Activated CD4-positive, alpha-beta T cell treated with anti-CD3 and anti-CD28 coated beads, Interleukin-10, Interleukin-2, amounts not matched to agents 100 ng/mL and 50 ng/mL, durations not matched to agents 16 hours and 8 hours (primary cell): ENCODE results near the gene UGT1A1.
"Not testable (repeated sequence)": the region's sequence is repeated elsewhere in the genome, so short reads cannot be mapped to it uniquely, and the experiment has no call there.

Source experiments
- DNase-seq: peaks from one replicate; pipeline ENCODE4 v3.0.0-alpha.2; 2020

Gene UGT1A1

DNA sequence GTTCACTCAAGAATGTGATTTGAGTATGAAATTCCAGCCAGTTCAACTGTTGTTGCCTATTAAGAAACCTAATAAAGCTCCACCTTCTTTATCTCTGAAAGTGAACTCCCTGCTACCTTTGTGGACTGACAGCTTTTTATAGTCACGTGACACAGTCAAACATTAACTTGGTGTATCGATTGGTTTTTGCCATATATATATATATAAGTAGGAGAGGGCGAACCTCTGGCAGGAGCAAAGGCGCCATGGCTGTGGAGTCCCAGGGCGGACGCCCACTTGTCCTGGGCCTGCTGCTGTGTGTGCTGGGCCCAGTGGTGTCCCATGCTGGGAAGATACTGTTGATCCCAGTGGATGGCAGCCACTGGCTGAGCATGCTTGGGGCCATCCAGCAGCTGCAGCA is at the start of gene UGT1A1:
UGT1A1 (plus strand) TSS at position 228 of the 400 bp plus-strand sequence; CDS start at position 246, 18 bp downstream.
- no peak for DNase-seq

DNA sequence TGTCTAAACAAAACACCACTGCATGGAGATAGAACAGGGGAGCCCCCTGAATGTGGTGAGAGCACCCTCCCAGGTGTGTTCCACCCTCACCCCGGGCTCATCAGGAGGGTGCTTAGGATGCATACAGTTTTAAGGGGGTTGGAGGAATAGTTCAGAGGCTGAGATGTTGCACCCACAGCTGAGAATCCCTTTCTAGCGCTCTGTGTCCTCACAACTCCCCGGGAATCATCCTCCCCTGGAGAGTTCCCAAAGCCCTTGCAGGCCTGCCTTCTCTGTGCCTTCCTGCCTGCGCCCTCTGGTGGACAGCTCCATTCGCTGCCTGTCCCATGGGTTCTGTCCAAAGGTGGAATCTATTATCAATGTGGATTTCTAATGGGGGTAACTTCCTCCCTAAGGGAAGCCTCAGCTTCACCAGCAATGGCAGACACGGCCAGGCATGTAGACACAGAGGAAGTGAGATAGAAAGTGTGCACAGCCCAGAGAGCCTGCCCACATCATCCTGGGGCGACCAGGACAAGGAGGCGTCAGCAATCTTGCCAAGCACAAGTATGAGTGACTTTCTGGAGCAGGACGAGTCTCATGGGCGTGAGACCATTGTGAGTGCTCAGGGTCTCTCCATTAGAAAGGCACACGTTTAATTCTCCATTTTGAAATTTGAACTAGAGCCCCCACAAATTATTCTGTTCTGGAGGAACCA is 48.6 kb upstream of the UGT1A1 start:
- peak; percentile 68 for DNase-seq

DNA sequence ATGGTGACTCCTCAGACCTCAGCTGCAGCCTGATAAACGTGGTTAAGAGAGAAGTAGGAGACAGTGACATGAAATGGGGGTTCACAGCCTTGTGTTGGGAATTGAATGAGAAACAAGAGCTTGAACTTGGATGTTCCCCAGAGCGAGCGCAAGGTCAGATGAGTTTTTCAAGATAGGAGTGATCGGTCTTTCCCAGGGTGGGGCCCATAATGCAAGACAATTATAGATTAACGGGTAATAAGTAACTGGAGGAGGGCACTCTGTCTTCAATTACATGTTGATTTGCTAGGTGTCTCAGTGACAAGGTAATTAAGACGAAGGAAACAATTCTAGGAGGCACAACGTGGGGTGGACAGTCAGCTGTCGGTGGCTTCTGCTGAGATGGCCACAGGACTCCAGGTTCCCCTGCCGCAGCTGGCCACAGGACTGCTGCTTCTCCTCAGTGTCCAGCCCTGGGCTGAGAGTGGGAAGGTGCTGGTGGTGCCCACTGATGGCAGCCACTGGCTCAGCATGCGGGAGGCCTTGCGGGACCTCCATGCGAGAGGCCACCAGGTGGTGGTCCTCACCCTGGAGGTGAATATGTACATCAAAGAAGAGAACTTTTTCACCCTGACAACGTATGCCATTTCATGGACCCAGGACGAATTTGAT is 47.3 kb upstream of the UGT1A1 start, which contains the start of gene UGT1A5:
UGT1A5 (plus strand) TSS at position 297 of the 651 bp plus-strand sequence; CDS start at position 382, 85 bp downstream.
- no peak for DNase-seq

DNA sequence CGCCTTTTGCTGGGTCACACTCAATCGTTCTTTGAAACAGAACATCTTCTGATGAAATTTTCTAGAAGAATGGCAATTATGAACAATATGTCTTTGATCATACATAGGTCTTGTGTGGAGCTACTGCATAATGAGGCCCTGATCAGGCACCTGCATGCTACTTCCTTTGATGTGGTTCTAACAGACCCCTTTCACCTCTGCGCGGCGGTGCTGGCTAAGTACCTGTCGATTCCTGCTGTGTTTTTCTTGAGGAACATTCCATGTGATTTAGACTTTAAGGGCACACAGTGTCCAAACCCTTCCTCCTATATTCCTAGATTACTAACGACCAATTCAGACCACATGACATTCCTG is 46.8 kb upstream of the UGT1A1 start:
- no peak for DNase-seq

DNA sequence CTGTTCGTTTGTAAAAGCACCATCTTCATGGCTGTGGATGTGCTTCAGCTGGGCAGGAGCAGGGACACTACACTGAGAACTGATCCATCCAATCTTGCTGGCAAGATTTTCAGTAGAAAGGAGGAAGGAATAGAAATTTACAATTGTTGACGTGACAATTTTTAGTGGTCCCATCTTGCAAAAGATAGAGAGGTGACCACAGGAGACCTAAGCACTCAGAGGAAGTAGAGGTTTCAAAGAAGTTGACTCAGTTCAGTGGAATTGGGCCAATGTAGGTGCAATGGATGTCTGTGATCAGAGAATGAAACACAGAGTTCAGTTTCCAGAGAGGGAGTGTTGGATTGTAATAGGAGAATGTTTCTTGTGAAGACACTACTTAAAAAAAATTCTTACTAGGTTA is 45.9 kb upstream of the UGT1A1 start:
- no peak for DNase-seq

DNA sequence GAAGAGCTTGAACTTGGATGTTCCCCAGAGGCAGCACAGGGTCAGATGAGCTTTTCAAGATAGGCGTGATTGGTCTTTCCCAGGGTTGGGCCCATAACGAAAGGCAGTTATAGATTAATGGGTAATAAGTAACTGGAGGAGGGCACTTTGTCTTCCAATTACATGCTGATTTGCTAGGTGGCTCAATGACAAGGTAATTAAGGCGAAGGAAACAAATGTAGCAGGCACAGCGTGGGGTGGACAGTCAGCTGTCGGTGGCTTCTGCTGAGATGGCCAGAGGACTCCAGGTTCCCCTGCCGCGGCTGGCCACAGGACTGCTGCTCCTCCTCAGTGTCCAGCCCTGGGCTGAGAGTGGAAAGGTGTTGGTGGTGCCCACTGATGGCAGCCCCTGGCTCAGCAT is 41.5 kb upstream of the UGT1A1 start, which contains the start of gene UGT1A4:
UGT1A4 (plus strand) TSS at position 185 of the 400 bp plus-strand sequence; CDS start at position 270, 85 bp downstream.
- no peak for DNase-seq

DNA sequence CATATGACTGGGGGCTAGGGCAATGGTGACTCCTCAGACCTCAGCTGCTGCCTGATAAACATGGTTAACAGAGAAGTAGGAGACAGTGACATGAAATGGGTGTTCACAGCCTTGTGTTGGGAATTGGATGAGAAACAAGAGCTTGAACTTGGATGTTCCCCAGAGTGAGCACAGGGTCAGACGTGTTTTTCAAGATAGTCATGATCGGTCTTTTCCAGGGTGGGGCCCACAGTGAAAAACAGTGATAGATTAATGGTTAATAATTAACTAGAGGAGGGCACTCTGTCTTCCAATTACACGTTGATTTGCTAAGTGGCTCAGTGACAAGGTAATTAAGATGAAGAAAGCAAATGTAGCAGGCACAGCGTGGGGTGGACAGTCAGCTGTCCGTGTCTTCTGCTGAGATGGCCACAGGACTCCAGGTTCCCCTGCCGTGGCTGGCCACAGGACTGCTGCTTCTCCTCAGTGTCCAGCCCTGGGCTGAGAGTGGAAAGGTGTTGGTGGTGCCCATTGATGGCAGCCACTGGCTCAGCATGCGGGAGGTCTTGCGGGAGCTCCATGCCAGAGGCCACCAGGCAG is 31.3 kb upstream of the UGT1A1 start, which contains the start of gene UGT1A3:
UGT1A3 (plus strand) TSS at position 320 of the 579 bp plus-strand sequence; CDS start at position 405, 85 bp downstream.
- no peak for DNase-seq

- not testable (repeated sequence) for DNase-seq
Measured at GRCh38 chr2:233736868-233737653, 23.0 kb upstream of the UGT1A1 start.

GRCh38 chr2:233740870-233741269 is 19.2 kb upstream of the UGT1A1 start:
- DNase-seq, result no peak

DNA sequence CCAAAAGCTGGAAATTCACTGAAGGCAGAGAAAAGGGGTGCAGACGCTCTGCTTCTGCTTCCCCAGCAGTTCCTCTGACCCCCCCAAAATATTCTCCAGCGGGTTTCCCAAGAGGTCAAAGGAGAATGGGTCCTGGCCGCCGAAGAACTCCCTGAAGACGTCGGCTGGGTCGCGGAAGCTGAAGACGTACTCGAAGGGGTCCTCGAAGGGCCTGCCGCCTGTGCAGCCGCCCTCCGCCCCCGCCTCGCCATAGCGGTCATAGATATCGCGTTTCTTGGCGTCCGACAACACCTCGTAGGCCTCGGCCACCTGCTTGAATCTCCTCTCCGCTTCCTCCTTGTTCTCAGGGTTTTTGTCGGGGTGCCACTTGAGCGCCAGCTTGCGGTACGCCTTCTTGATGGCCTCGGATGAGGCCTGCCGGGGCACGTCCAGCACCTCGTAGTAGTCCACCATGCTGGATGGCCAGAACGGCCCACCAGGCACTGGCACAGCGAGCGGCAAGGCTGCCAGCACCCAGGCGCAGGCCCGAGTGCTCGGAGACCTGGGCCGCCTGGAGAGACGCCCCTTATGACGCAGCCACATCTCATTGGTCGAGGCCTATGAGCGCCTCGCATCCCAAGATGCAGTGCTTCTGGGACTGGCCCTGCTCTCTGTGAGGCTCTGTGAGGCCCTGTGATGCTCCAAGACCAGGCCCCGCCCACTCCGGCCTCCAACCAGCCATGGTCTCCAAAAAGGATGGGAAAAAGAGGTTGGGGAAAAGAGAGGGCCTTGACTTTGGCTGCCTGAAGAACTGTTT is 16.4 kb upstream of the UGT1A1 start:
- no peak for DNase-seq

DNA sequence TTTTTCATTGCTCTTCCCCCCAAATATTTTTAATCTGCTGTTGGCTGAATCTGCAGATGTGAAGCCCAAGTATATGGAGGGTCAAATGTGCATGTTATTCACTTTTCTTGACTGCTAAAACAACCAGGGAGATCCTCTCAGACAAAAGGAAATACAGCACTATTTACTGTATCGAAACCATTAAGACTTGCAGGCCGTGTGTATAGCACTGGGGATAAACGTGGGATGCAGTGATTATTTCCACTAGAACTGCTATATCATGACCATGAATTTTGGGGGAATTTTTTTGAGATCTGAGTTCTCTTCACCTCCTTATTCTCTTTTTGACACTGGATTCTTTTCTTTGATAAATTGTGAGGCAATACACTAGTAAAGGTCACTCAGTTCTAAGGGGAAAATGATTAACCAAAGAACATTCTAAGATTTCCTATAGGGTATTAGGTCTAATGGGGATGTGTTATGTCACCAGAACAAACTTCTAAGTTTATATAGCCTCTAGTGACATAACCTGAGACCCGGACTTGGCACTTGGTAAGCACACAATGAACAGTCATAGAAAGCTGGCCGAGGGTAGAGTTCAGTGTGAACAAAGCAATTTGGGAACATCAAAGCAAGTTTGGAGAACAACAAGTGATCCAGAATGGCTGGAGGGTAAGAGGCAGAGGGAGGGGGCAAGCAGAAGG is 14.9 kb upstream of the UGT1A1 start:
- no peak for DNase-seq

GRCh38 chr2:233745838-233746237 is 14.2 kb upstream of the UGT1A1 start:
- not testable (repeated sequence) for DNase-seq

- no peak for DNase-seq
Measured at GRCh38 chr2:233746475-233747282, 13.4 kb upstream of the UGT1A1 start.

DNA sequence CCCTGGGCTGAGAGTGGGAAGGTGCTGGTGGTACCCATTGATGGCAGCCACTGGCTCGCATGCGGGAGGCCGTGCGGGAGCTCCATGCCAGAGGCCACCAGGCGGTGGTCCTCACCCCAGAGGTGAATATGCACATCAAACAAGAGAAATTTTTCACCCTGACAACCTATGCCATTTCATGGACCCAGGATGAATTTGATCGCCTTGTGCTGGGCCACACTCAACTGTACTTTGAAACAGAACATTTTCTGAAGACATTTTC is 12.9 kb upstream of the UGT1A1 start:
- DNase-seq, result no peak

DNA sequence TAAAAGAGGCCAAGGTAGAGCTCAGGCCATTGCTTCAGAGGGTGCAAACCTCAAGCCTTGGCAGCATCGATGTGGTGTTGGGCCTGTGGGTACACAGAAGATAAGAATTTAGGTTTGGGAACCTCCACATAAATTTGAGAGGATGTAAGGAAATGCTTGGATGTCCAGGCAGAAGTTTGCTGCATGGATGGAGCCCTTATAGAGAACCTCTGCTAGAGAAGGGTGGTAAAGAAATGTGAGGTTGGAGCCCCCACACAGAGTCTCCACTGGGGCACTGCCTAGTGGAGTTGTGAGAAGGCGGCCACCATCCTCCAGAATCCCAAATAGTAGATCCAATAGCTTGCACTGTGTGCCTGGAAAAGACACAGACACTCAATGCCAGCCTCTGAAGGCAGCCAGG is 9.4 kb upstream of the UGT1A1 start:
- DNase-seq, result not testable (repeated sequence)

DNA sequence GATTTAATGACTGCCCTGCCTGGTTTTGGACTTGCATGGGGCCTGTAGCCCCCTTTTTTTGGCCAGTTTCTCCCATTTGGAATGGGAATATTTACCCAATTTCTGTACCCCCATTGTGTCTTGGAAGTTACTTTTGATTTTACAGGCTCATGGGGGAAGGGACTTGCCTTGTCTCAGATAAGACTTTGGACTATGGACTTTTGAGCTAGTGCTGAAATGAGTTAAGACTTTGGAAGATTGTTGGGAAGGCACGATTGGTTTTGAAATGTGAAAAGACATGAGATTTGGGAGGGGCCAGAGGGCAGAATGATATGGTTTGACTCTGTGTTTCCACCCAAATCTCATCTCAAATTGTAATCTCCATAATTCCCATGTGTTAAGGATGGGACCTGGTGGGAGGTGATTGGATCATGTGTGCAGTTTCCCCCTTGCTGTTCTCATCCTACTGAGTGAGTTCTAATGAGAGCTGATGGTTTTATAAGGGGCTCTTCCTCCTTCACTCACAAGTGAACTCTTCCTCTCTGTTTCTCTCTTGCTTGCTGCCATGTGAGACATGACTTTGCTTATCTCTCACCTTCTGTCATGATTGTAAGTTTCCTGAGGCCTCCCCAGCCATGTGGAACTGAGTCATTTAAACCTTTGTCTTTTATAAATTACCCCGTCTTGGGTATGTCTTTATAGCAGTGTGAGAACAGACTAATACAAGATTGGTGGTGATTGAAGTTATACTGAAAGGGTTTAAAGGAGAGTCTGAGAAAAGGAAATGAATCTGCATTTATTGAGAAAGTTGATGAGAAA is 8.7 kb upstream of the UGT1A1 start:
- not testable (repeated sequence) for DNase-seq

DNA sequence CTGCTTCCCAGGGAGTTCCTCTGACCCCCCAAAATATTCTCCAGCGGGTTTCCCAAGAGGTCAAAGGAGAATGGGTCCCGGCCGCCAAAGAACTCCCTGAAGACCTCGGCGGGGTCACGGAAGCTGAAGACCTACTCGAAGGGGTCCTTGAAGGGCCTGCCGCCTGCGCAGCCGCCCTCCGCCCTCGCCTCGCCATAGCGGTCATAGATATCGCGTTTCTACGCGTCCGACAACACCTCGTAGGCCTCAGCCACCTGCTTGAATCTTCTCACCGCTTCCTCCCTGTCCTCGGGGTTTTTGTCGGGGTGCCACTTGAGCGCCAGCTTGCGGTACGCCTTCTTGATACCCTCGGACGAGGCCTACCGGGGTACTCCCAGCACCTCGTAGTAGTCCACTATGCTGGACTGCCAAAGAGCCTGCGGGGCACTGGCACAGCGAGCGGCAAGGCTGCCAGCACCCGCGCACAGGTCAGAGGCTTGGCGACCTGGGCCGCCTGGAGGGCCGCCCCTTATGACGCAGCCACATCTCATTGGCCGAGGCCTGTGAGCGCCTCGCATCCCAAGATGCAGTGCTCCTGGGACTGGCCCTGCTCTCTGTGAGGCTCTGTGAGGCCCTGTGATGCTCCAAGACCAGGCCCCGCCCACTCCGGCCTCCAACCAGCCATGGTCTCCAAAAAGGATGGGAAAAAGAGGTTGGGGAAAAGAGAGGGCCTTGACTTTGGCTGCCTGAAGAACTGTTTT is 5.0 kb upstream of the UGT1A1 start:
- no peak for DNase-seq

GRCh38 chr2:233756429-233757081 is 3.5 kb upstream of the UGT1A1 start:
- DNase-seq, result no peak

- no peak for DNase-seq
Measured at GRCh38 chr2:233758141-233758540, 1.9 kb upstream of the UGT1A1 start.
